Measurements from ENCODE around the gene TFB1M.

- no peak for TF ChIP-seq CTCF (IDR thresholded peaks at IDR 0.05)
- TF ChIP-seq POLR2A (IDR thresholded peaks at IDR 0.05): no peak
Measured at GRCh38 chr6:155224618-155225017, 89.7 kb downstream of the TFB1M start.
